Neural progenitor cell (in vitro differentiated cells): ENCODE results near the gene GRIK5. TPM values are rescaled to one million over a fixed set of nuclear protein-coding genes. Genes with fewer than 3 reads are reported as not detected.

Experiments used
- DNase-seq: peaks from one replicate; pipeline ENCODE4 v3.0.0-alpha.2; 2016; ENCODE audit warnings: low spot score
- H2AFZ ChIP-seq: fragments of 200-600 bp; sonication (generic); replicated peaks from 2 replicates; pipeline ENCODE4 v1.6.1; 2016; ENCODE audit warnings: antibody characterized with exemption
- H3F3A ChIP-seq: fragments of 200-600 bp; sonication (generic); 2 replicates; pipeline ENCODE4 v1.6.1; 2016; ENCODE audit warnings: antibody characterized with exemption, low read depth
- H3K27ac ChIP-seq: fragments of 200-600 bp; sonication (generic); 2 replicates; pipeline ENCODE4 v1.5.1; 2016; ENCODE audit warnings: mild to moderate bottlenecking
- H3K27me3 ChIP-seq: fragments of 200-600 bp; sonication (generic); 2 replicates; pipeline ENCODE4 v1.6.1; 2016; ENCODE audit warnings: mild to moderate bottlenecking, moderate library complexity
- H3K36me3 ChIP-seq: fragments of 200-600 bp; sonication (generic); 2 replicates; pipeline ENCODE4 v1.5.1; 2016
- H3K4me1 ChIP-seq: fragments of 200-600 bp; sonication (generic); 2 replicates; pipeline ENCODE4 v1.6.1; 2016; ENCODE audit warnings: mixed run types
- H3K4me2 ChIP-seq: fragments of 200-600 bp; sonication (generic); 2 replicates; pipeline ENCODE4 v1.6.1; 2016
- H3K4me3 ChIP-seq: fragments of 200-600 bp; sonication (generic); 2 replicates; pipeline ENCODE4 v1.5.1; 2016
- H3K79me2 ChIP-seq: fragments of 200-600 bp; sonication (generic); 2 replicates; pipeline ENCODE4 v1.6.1; 2016; ENCODE audit warnings: low read depth
- H3K9ac ChIP-seq: fragments of 200-600 bp; sonication (generic); 2 replicates; pipeline ENCODE4 v1.6.1; 2016
- H3K9me3 ChIP-seq: fragments of 200-600 bp; sonication (generic); 2 replicates; pipeline ENCODE4 v1.5.1; 2016; ENCODE audit warnings: low read depth
- H4K20me1 ChIP-seq: fragments of 200-600 bp; sonication (generic); 2 replicates; pipeline ENCODE4 v1.6.1; 2016; ENCODE audit warnings: low read depth
- H3K27ac Mint-ChIP-seq: 3 replicates; pipeline ENCODE4 v1.8.0; 2021; ENCODE audit warnings: mixed read lengths
- H3K27me3 Mint-ChIP-seq: 2 replicates; pipeline ENCODE4 v1.8.0; 2022; ENCODE audit warnings: low read depth, mild to moderate bottlenecking, inconsistent platforms, moderate library complexity, mixed read lengths; ENCODE audit not compliant: insufficient read depth
- H3K36me3 Mint-ChIP-seq: 3 replicates; pipeline ENCODE4 v1.8.0; 2021; ENCODE audit warnings: mixed read lengths
- H3K4me1 Mint-ChIP-seq: 3 replicates; pipeline ENCODE4 v1.8.0; 2021; ENCODE audit warnings: mixed read lengths
- H3K4me3 Mint-ChIP-seq: 3 replicates; pipeline ENCODE4 v1.8.0; 2021; ENCODE audit warnings: mild to moderate bottlenecking, moderate library complexity, mixed read lengths
- H3K9me3 Mint-ChIP-seq: 3 replicates; pipeline ENCODE4 v1.8.0; 2020; ENCODE audit warnings: mixed read lengths
- EZH2 ChIP-seq: fragments of 200-600 bp; sonication (generic); IDR thresholded peaks from 2 replicates; pipeline ENCODE4 v1.6.1; 2017; ENCODE audit warnings: antibody characterized with exemption, mild to moderate bottlenecking, moderate library complexity
- EZH2phosphoT487 ChIP-seq: fragments of 200-600 bp; sonication (generic); IDR thresholded peaks from 2 replicates; pipeline ENCODE4 v1.6.1; 2017; ENCODE audit warnings: antibody characterized with exemption
- total RNA-seq: library from RNA; depleted of rRNA; stranded (reverse); fragments of >200 nt; gene quantifications from 2 replicates; pipeline ENCODE4 v1.2.3, GENCODE V29; 2015; ENCODE audit warnings: low replicate concordance
- TF ChIP-seq, protein P1 (sequence below): fragments of 200-600 bp; sonication (generic); IDR thresholded peaks from 2 replicates; pipeline ENCODE4 v1.5.1; 2017; ENCODE audit warnings: antibody characterized with exemption, mild to moderate bottlenecking

GRIK5 gene
- total RNA-seq, 1 donor from 2014 or later = 5.8 TPM

DNA sequence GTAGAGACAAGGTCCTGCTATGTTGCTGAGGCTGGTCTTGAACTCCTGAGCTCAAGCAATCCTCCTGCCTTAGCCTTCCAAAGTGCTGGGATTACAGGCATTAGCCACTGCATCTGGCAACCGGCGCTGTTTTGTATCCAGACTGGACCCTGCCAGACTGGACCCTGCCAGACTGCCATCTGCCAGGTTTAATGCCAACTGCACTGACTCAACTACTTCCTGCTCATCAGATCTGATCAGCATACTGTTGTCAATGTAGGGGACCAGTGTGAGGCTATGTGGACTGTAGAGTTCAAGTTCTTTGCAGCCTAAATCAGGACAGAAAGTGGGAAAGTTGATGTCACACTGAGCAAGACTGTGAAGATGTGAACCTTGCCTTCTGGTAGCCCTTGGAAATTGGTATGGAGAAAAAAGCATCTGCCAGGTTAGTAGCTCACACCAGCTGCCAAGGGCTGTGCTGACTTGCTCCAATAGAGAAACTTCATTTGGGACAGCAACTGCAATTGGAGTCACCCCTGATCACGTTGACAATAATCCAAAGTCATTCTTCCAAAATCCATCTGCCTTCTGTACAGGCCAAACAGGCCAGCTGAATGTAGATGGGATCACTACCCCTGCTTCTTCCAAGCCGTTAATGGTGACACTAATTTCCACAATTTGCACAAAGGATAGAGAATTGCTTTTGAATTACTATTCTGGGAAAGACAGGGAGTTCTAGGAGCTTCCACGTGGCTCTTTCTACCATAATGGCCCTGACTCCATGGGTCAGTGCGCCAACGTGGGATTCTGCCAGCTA is 39.2 kb downstream of the GRIK5 start:
- Histone ChIP-seq H3K4me1 (no peaks in the 10 kb centered on the region), H3F3A (peaks cover 5% of the 10 kb centered on the region), H3K79me2 (no peaks in the 10 kb centered on the region), H2AFZ (no peak overlapping the region), H3K4me3 (no peak overlapping the region), H3K27me3 (no peaks in the 10 kb centered on the region), H4K20me1 (peaks cover 9% of the 10 kb centered on the region), H3K36me3 (no peaks in the 10 kb centered on the region), H3K27ac (no peak overlapping the region), H3K9me3 (no peaks in the 10 kb centered on the region), H3K9ac (no peak overlapping the region), H3K4me2 (no peak overlapping the region)
- TF ChIP-seq EZH2phosphoT487 = no peak
- no peak for TF ChIP-seq EZH2
- TF ChIP-seq, protein P1, sequence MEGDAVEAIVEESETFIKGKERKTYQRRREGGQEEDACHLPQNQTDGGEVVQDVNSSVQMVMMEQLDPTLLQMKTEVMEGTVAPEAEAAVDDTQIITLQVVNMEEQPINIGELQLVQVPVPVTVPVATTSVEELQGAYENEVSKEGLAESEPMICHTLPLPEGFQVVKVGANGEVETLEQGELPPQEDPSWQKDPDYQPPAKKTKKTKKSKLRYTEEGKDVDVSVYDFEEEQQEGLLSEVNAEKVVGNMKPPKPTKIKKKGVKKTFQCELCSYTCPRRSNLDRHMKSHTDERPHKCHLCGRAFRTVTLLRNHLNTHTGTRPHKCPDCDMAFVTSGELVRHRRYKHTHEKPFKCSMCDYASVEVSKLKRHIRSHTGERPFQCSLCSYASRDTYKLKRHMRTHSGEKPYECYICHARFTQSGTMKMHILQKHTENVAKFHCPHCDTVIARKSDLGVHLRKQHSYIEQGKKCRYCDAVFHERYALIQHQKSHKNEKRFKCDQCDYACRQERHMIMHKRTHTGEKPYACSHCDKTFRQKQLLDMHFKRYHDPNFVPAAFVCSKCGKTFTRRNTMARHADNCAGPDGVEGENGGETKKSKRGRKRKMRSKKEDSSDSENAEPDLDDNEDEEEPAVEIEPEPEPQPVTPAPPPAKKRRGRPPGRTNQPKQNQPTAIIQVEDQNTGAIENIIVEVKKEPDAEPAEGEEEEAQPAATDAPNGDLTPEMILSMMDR = no peak
- Mint-ChIP-seq H3K4me1 (peaks cover 41% of the 10 kb centered on the region), H3K36me3 (no peaks in the 10 kb centered on the region), H3K27ac (peak overlapping the region; percentile 24), H3K27me3 (peaks cover 10% of the 10 kb centered on the region), H3K4me3 (peak overlapping the region; percentile 41), H3K9me3 (no peaks in the 10 kb centered on the region)
- DNase-seq = no peak

DNA sequence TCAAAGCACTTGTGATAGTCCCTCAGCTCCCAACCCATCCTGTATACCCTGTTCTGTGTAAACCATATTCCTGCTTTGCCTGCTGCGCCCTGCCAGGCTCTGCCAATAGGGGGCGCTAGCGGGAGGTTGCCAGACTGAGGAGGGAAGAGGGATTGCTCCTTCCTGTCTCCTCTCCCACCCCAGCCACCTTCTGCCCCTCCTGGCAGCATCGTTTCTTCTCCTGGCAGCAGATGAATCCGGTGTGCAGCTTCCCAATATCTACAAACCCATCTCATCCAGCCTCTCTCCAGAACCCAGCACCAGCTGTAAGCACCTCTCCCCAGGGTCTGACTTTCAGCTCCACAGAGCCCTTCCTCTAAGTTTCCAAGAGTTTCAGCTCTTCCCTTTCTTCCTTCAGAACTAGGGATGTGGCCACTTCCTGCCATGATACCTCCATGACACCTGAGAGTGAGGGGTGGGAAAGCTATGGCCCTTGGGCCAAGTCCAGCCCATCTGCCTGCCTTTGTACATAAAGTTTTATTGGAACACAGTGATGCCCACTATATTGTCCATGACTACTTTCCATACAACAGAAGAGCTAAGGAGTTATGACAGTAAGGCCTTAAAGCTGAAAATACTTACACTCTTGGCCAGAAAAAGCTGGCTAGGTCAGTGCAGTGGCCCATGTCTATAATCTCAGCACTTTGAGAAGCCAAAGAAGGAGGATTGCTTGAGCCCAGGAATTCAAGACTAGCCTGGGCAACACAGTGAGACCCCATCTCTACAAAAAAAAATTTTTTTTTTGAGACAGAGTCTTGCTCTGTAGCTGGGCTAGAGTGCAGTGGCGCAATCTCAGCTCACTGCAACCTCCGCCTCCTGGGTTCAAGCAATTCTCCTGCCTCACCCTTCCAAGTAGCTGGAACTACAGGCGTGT is 41.4 kb downstream of the GRIK5 start:
- Mint-ChIP-seq H3K4me3 (peak overlapping the region; percentile 62), H3K27me3 (peaks cover 14% of the 10 kb centered on the region), H3K4me1 (peaks cover 34% of the 10 kb centered on the region), H3K36me3 (no peaks in the 10 kb centered on the region), H3K27ac (no peak overlapping the region), H3K9me3 (no peaks in the 10 kb centered on the region)
- Histone ChIP-seq H3K9ac (no peak overlapping the region), H3F3A (no peaks in the 10 kb centered on the region), H3K4me2 (peak overlapping the region; percentile 54), H3K36me3 (no peaks in the 10 kb centered on the region), H4K20me1 (peaks cover 13% of the 10 kb centered on the region), H3K4me1 (no peaks in the 10 kb centered on the region), H3K79me2 (no peaks in the 10 kb centered on the region), H3K27me3 (no peaks in the 10 kb centered on the region), H2AFZ (no peak overlapping the region), H3K27ac (no peak overlapping the region), H3K4me3 (peak overlapping the region; percentile 34), H3K9me3 (no peaks in the 10 kb centered on the region)
- DNase-seq = peak; percentile 69
- TF ChIP-seq, protein P1 = peak; percentile 97
- no peak for TF ChIP-seq EZH2

DNA sequence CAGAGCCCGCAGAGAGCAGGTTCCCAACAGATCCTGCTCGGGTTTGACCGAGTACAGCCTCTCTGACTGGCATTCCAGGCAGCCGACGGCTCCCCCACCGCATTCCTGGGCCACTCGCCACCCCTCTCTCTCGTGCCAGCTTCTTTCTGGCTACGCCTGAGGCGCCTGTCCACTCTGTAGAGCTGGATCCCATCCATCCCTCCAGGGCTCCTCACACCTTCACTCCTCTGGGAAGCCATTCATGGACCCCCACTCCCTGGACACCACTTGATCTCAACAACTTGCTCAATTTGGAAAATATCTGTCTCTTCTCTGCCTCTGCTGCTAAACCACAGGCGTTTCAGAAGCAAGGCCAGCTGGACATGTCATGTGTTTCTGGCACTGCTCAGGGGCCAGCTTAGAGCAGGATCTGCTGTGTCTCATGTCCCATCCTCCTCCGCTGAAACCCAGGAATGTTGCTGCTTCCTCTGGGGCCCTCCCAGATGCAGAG is 45.3 kb downstream of the GRIK5 start:
- no peak for DNase-seq
- H3K9ac ChIP-seq = no peak overlapping the region
- Mint-ChIP-seq H3K27me3 (peaks cover 7% of the 10 kb centered on the region), H3K9me3 (no peaks in the 10 kb centered on the region), H3K27ac (no peak overlapping the region), H3K4me3 (no peak overlapping the region), H3K4me1 (peaks cover 6% of the 10 kb centered on the region), H3K36me3 (no peaks in the 10 kb centered on the region)
- peaks cover 15% of the 10 kb centered on the region for H4K20me1 ChIP-seq
- H3F3A ChIP-seq = no peaks in the 10 kb centered on the region
- no peak overlapping the region for H2AFZ ChIP-seq
- no peak overlapping the region for H3K27ac ChIP-seq
- H3K4me2 ChIP-seq = no peak overlapping the region
- H3K79me2 ChIP-seq = no peaks in the 10 kb centered on the region
- no peaks in the 10 kb centered on the region for H3K27me3 ChIP-seq
- no peak overlapping the region for H3K4me3 ChIP-seq
- no peaks in the 10 kb centered on the region for H3K4me1 ChIP-seq
- TF ChIP-seq EZH2phosphoT487 = no peak
- TF ChIP-seq, protein P1 = no peak
- no peak for TF ChIP-seq EZH2
- H3K36me3 ChIP-seq = no peaks in the 10 kb centered on the region
- H3K9me3 ChIP-seq = no peaks in the 10 kb centered on the region
